ENCODE measurements around the gene PPP2R5B. TPM values are rescaled to one million over a fixed set of nuclear protein-coding genes. Genes with fewer than 3 reads are reported as not detected.

Gene PPP2R5B
- total and polyA plus RNA-seq, 2 donors, result 7.3 to 22.1 TPM

DNA sequence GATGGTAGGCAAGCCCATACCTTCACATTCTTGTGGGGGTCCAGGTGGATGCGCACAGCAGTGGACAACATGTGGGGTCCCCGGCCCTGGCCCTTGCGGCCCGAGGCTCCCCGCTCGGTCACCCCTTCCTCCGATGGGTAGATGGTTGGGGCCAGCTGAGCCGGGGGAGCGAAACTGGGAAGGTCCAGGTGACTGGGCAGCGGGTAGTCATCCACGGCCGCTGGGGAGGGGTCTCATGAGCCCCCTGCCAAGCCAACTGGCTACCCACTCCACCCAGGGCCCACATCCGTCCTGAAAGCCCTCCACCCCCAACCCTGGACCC, 18.2 kb upstream of the PPP2R5B start:
- no peaks in the 10 kb centered on the region for H3K4me1 ChIP-seq (ENCODE audit: insufficient read depth)
- WGBS, result 96% methylated on average over 13 of the region's 13 CpGs
- H3K4me3 ChIP-seq (ENCODE audit: low read depth, low read length), result no peak overlapping the region
- DNase-seq (ENCODE audit: extremely low spot score), result no peak
- H3K27ac ChIP-seq (ENCODE audit: low read depth), result no peak overlapping the region
- peaks cover 19% of the 10 kb centered on the region for H3K36me3 ChIP-seq (ENCODE audit: insufficient read depth)

GRCh38 chr11:64908766-64909165, 15.7 kb upstream of the PPP2R5B start:
- 89% methylated on average over 11 of the region's 11 CpGs for WGBS
- Histone ChIP-seq H3K36me3 (ENCODE audit: insufficient read depth) (peaks cover 13% of the 10 kb centered on the region), H3K4me1 (ENCODE audit: insufficient read depth) (no peaks in the 10 kb centered on the region), H3K4me3 (ENCODE audit: low read depth, low read length) (no peak overlapping the region), H3K27ac (ENCODE audit: low read depth) (no peak overlapping the region)
- DNase-seq (ENCODE audit: extremely low spot score), result no peak

- H3K36me3 ChIP-seq (ENCODE audit: insufficient read depth), result peaks cover 13% of the 10 kb centered on the region
- H3K4me1 ChIP-seq (ENCODE audit: insufficient read depth), result no peaks in the 10 kb centered on the region
- DNase-seq (ENCODE audit: extremely low spot score), result no peak
- WGBS, result 91% methylated on average over 39 of the region's 39 CpGs
- no peak overlapping the region for H3K4me3 ChIP-seq (ENCODE audit: low read depth, low read length)
- no peak overlapping the region for H3K27ac ChIP-seq (ENCODE audit: low read depth)
Observed at GRCh38 chr11:64909653-64910343, 14.7 kb upstream of the PPP2R5B start.

DNA sequence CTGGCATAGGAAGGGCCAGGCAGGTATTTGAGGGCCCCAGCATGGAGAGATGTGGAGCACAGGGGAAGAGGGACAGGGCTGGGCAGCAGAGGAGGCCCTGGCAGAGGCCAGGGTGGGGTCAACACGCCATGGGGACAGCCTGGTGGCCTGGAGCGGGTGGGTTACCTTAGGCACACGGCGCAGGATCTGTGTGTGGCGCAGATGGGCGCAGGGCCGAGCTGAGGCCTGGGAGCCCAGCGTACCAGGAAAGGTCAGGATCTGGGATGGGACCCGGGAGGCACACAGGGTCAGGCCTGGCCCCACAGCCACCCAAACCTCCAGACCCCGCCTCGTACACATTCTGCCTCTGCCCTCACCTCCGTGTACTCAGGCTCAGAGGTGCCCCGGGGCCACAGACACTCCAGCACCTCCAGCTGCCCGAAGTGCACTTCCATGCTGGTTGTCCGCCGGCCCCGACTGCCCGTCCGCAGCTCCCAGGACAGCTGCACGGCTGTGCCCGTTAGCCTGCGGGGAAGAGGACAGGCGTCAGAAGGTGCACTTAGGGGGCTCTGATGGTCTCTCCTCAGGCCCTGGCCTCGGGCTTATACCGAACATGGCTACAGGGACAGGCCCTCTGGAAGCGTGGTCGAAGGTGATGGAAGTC, 13.9 kb upstream of the PPP2R5B start:
- peaks cover 13% of the 10 kb centered on the region for H3K36me3 ChIP-seq (ENCODE audit: insufficient read depth)
- WGBS, result 92% methylated on average over 27 of the region's 27 CpGs
- H3K4me3 ChIP-seq (ENCODE audit: low read depth, low read length), result no peak overlapping the region
- no peaks in the 10 kb centered on the region for H3K4me1 ChIP-seq (ENCODE audit: insufficient read depth)
- no peak overlapping the region for H3K27ac ChIP-seq (ENCODE audit: low read depth)
- DNase-seq (ENCODE audit: extremely low spot score), result no peak

DNA sequence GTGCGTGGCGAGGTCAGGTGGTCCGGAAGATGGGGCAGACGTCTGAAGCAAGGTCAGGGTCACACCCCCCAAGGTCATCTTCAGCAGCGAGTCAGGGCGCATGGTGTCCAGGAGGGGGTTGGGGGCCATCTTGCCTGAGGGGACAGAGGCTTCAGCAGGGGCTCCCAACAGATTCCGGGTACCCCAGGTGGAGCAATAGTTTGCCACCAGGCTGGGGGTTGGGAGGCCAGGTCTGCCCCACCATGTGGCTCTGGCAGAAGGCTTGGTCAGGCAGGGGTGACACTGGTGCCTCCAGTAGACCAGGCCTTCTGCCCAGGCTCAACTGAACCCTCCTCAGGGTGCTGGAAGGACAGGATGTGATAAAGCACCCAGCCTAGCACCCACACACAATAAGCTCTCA, 13.3 kb upstream of the PPP2R5B start:
- Histone ChIP-seq H3K4me1 (ENCODE audit: insufficient read depth) (no peaks in the 10 kb centered on the region), H3K4me3 (ENCODE audit: low read depth, low read length) (no peak overlapping the region), H3K27ac (ENCODE audit: low read depth) (no peak overlapping the region), H3K36me3 (ENCODE audit: insufficient read depth) (peaks cover 13% of the 10 kb centered on the region)
- DNase-seq (ENCODE audit: extremely low spot score), result no peak
- 89% methylated on average over 7 of the region's 7 CpGs for WGBS

DNA sequence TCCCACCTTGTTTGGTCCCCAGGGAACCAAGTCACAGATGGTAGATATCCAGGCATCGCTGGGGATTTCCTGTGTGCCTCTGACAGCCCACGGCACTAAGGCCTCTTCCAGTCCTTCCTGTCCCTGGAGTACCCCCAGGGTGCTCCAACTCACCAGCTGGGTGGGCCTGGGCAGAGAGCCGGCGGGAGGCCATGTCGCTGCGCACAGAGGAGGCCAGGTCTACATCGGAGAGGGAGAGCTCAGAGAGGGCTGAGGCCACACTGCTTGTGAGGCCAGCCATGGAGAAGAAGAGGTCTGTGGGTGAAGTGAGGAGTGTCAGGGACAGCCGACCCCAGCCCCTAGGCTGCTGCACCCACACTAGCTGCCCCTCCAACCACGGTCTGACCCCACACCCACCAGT, 12.8 kb upstream of the PPP2R5B start:
- Histone ChIP-seq H3K4me1 (ENCODE audit: insufficient read depth) (no peaks in the 10 kb centered on the region), H3K27ac (ENCODE audit: low read depth) (no peak overlapping the region), H3K4me3 (ENCODE audit: low read depth, low read length) (no peak overlapping the region), H3K36me3 (ENCODE audit: insufficient read depth) (peaks cover 10% of the 10 kb centered on the region)
- WGBS, result 90% methylated on average over 9 of the region's 9 CpGs
- no peak for DNase-seq (ENCODE audit: extremely low spot score)

DNA sequence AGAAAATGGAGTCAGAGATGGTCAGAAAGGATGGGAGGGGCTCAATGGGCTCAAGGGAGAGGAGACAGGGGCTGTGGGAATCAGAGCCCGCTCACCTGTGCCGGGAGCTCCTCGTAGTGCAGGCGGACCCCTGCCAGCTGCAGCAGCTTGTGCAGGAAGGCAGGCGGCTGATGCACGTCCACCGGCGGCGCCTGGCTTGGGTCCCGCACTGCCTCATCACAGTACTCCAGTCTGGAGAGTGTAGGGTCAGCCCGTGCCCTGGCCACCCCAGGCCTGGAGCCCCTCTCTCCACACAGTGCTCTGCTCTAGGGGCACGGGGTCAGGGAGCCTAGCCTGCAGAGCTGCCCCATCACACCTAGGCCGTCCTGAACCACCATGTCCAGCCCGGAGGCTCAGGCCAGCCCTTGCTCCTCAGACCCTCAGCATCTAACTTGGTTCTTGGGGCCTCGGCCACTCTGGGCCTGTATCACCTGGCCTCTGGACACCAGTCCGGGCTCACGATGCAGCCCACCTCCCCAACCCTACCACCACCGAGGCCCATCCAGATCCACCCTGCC, 11.2 kb upstream of the PPP2R5B start:
- no peak for DNase-seq (ENCODE audit: extremely low spot score)
- no peak overlapping the region for H3K27ac ChIP-seq (ENCODE audit: low read depth)
- WGBS, result 90% methylated on average over 18 of the region's 18 CpGs
- no peak overlapping the region for H3K4me3 ChIP-seq (ENCODE audit: low read depth, low read length)
- H3K4me1 ChIP-seq (ENCODE audit: insufficient read depth), result no peaks in the 10 kb centered on the region
- H3K36me3 ChIP-seq (ENCODE audit: insufficient read depth), result peaks cover 7% of the 10 kb centered on the region

DNA sequence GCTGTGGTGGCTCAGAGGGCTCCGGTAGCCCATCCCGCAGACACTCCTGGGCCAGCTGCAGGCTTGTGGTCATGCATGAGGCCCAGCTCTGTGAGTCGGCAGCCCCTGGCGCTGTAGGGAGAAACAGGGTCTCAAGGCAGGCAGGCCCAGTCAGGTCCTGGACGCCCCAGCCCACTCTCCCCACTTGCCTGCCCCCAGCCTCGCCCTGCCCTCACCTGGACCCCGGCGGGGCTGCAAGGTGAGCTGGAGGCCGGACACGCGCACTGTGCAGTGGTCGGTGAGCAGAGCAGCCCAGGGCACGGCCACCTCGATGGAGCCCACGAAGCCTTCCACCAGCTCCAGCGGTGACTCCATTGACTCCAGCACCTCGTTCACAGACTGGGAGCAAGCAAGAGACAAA, 10.4 kb upstream of the PPP2R5B start:
- Histone ChIP-seq H3K27ac (ENCODE audit: low read depth) (no peak overlapping the region), H3K36me3 (ENCODE audit: insufficient read depth) (peaks cover 7% of the 10 kb centered on the region), H3K4me3 (ENCODE audit: low read depth, low read length) (no peak overlapping the region), H3K4me1 (ENCODE audit: insufficient read depth) (no peaks in the 10 kb centered on the region)
- WGBS, result 95% methylated on average over 17 of the region's 17 CpGs
- no peak for DNase-seq (ENCODE audit: extremely low spot score)

GRCh38 chr11:64915376-64915887, 9.1 kb upstream of the PPP2R5B start:
- no peak for DNase-seq (ENCODE audit: extremely low spot score)
- Histone ChIP-seq H3K4me1 (ENCODE audit: insufficient read depth) (no peaks in the 10 kb centered on the region), H3K4me3 (ENCODE audit: low read depth, low read length) (no peak overlapping the region), H3K36me3 (ENCODE audit: insufficient read depth) (peaks cover 5% of the 10 kb centered on the region), H3K27ac (ENCODE audit: low read depth) (no peak overlapping the region)
- 77% methylated on average over 7 of the region's 7 CpGs for WGBS

- no peaks in the 10 kb centered on the region for H3K4me1 ChIP-seq (ENCODE audit: insufficient read depth)
- peak overlapping the region; percentile 70 for H3K27ac ChIP-seq (ENCODE audit: low read depth)
- WGBS, result 7% methylated on average over 23 of the region's 23 CpGs
- peaks cover 5% of the 10 kb centered on the region for H3K36me3 ChIP-seq (ENCODE audit: insufficient read depth)
- peak overlapping the region; percentile 82 for H3K4me3 ChIP-seq (ENCODE audit: low read depth, low read length)
- DNase-seq (ENCODE audit: extremely low spot score), result no peak
Observed at GRCh38 chr11:64916040-64916774, 8.3 kb upstream of the PPP2R5B start.

DNA sequence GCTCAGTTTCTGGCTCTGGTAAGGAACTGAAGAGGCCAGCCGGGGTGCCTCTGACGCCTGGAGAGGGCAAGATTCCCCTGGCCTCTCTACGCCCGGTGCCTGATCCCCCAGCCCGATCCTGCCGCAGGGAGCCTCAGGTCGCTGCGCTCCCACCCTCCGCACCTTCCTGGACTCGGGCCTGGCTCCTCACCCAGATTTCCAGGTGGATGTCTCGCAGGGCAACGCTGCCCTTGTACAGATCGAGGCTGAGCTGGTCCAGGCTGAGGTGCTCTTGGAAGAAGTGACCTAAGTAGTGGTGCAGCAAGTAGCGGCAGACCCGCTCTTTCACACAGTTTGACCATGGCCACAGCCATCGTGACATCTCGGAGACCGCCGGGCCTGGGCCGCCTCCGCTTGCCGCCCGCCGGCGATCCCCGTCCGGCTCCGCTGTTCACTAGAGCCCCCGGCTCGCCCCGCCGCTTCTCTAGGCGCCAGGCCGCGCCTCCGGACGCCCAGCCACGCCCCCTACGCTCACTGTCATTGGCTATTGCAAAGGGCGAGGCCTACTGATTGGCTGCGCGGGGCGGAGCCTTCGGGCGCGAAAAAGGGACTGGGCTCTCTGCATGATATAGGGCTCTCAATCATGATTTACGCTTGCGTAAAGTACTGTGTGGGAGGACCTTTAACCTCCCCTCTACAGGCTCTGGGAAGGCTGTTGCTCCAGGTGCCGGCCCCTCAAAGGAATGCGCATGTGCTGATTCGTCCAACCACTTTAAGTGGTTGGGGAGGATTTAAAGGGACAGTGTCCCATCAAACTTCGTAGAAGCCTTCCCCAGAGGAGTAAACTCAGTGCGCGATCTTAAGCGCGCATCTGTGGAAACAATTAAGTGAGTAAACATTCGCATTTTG, 7.5 kb upstream of the PPP2R5B start, which contains the start of gene ATG2A:
ATG2A (minus strand) TSS at position 435 of the 888 bp plus-strand sequence; CDS start at position 361, 74 bp downstream.
- peak within 1 kb of the TSS; percentile 70 for H3K27ac ChIP-seq (ENCODE audit: low read depth)
- no peaks in the 10 kb centered on the region for H3K4me1 ChIP-seq (ENCODE audit: insufficient read depth)
- H3K4me3 ChIP-seq (ENCODE audit: low read depth, low read length), result peak within 1 kb of the TSS; percentile 82
- H3K36me3 ChIP-seq (ENCODE audit: insufficient read depth), result peaks cover under 1% of the 10 kb centered on the region
- peak; percentile 98 for DNase-seq (ENCODE audit: extremely low spot score)
- WGBS, result under 1% methylated on average over 57 of the region's 57 CpGs

- whole genome bisulfite sequencing, result 6% methylated on average over 6 of the region's 6 CpGs
Observed at GRCh38 chr11:64917663-64917995, 6.9 kb upstream of the PPP2R5B start.

DNA sequence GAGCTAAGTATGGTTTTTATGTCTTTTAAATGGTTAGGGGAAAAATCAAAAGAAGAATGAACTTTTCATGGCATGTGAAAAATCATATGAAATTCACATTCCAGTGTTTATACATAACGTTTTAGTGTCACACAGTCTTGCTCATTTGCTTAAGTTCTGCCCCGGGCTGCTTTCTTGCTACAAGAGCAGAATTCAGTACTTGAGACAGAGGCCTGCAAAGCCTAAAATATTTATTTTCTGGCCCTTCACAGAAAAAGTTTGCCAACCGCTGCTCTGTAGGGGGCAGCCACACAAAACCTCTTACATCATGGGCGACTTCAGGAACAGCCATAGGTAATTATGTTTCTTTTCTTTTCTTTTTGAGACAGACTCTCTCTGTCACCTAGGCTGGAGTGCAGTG, 6.5 kb upstream of the PPP2R5B start:
- 16% methylated on average over 4 of the region's 4 CpGs for WGBS
- DNase-seq (ENCODE audit: extremely low spot score), result no peak
- peak overlapping the region; percentile 49 for H3K4me3 ChIP-seq (ENCODE audit: low read depth, low read length)
- H3K27ac ChIP-seq (ENCODE audit: low read depth), result no peak overlapping the region
- H3K4me1 ChIP-seq (ENCODE audit: insufficient read depth), result no peaks in the 10 kb centered on the region
- no peaks in the 10 kb centered on the region for H3K36me3 ChIP-seq (ENCODE audit: insufficient read depth)

More at GRCh38 chr11:64917663-64917995, 6.9 kb upstream of the PPP2R5B start:
- Histone ChIP-seq H3K27ac (ENCODE audit: low read depth) (no peak overlapping the region), H3K36me3 (ENCODE audit: insufficient read depth) (no peaks in the 10 kb centered on the region), H3K4me3 (ENCODE audit: low read depth, low read length) (peak overlapping the region; percentile 49), H3K4me1 (ENCODE audit: insufficient read depth) (no peaks in the 10 kb centered on the region)
- no peak for DNase-seq (ENCODE audit: extremely low spot score)
